GM12892 (cell line): ENCODE results near the gene PDE3B.

ENCODE experiments used
- DNase-seq: peaks from one replicate; pipeline ENCODE4 v3.0.0; 2011; ENCODE audit not compliant: insufficient read length
- FAIRE-seq: peaks from 2 replicates; lab custom pipeline; 2011; peaks lifted over from hg19 to GRCh38; lab: Jason Lieb, UNC
- POLR2A ChIP-seq: IDR thresholded peaks from 2 replicates; pipeline ENCODE4 v1.6.1; 2011; ENCODE audit warnings: low read depth, low read length, control low read depth
- POLR2AphosphoS5 ChIP-seq: IDR thresholded peaks from 2 replicates; pipeline ENCODE4 v1.6.1; 2011; ENCODE audit warnings: low read depth, low read length, control low read depth
- TAF1 ChIP-seq: IDR thresholded peaks from 2 replicates; pipeline ENCODE4 v1.6.1; 2011; ENCODE audit warnings: low read depth, mild to moderate bottlenecking, control low read depth, low read length, borderline replicate concordance

PDE3B gene

GRCh38 chr11:14884667-14885273, 241.2 kb downstream of the PDE3B start:
- TF ChIP-seq TAF1 (no peak), POLR2AphosphoS5 (no peak), POLR2A (no peak)
- DNase-seq (no peak), FAIRE-seq (no peak)

- TF ChIP-seq POLR2A (no peak), POLR2AphosphoS5 (no peak), TAF1 (no peak)
- FAIRE-seq (no peak), DNase-seq (no peak)
Observed at GRCh38 chr11:14886513-14886912, 242.9 kb downstream of the PDE3B start.

- FAIRE-seq = peak; percentile 98
- peak; percentile 60 for DNase-seq
- TF ChIP-seq POLR2AphosphoS5 = peak; percentile 71
- TF ChIP-seq TAF1 = peak; percentile 24; the same call in 1 of the 2 replicates
- TF ChIP-seq POLR2A = peak; percentile 54; the same call in 1 of the 2 replicates
Observed at GRCh38 chr11:14891143-14892035, 247.8 kb downstream of the PDE3B start.

- FAIRE-seq (no peak), DNase-seq (peak; percentile 88)
- no peak for TF ChIP-seq TAF1
- TF ChIP-seq POLR2AphosphoS5 = no peak
- TF ChIP-seq POLR2A = no peak
Observed at GRCh38 chr11:14892036-14892556, 248.5 kb downstream of the PDE3B start, which contains the start of gene CYP2R1. Gene CYP2R1 (minus strand): TSS chr11:14892231. CDS start chr11:14892205, 26 bp downstream.

GRCh38 chr11:14892577-14892976, 249.0 kb downstream of the PDE3B start:
- DNase-seq = no peak
- TF ChIP-seq POLR2AphosphoS5 (no peak), TAF1 (no peak)
- no peak for FAIRE-seq

GRCh38 chr11:14894657-14895598, 251.3 kb downstream of the PDE3B start:
- FAIRE-seq = peak; percentile 51
- TF ChIP-seq POLR2A = no peak
- no peak for TF ChIP-seq TAF1
- no peak for TF ChIP-seq POLR2AphosphoS5
- DNase-seq = no peak

- no peak for DNase-seq
- TF ChIP-seq POLR2A (no peak), TAF1 (no peak), POLR2AphosphoS5 (no peak)
- no peak for FAIRE-seq
Observed at GRCh38 chr11:14898355-14898754, 254.8 kb downstream of the PDE3B start.

- TF ChIP-seq POLR2AphosphoS5 (no peak), TAF1 (no peak), POLR2A (no peak)
- DNase-seq = no peak
- peak; percentile 9 for FAIRE-seq
Observed at GRCh38 chr11:14898906-14899305, 255.3 kb downstream of the PDE3B start.

- DNase-seq = no peak
- TF ChIP-seq POLR2A = no peak
- no peak for TF ChIP-seq TAF1
- TF ChIP-seq POLR2AphosphoS5 = no peak
- no peak for FAIRE-seq
Observed at GRCh38 chr11:14902650-14903350, 259.2 kb downstream of the PDE3B start.

GRCh38 chr11:14904745-14905103, 261.1 kb downstream of the PDE3B start:
- TF ChIP-seq TAF1 (no peak), POLR2A (no peak), POLR2AphosphoS5 (no peak)
- peak; percentile 87 for FAIRE-seq
- DNase-seq = peak; percentile 47
